Keratinocyte (primary cell): ENCODE measurements around the gene PRSS48. TPM values are rescaled to one million over a fixed set of nuclear protein-coding genes. Genes with fewer than 3 reads are reported as not detected.

ENCODE experiments used
- DNase-seq: peaks from one replicate; pipeline ENCODE4 v3.0.0-alpha.2; 2011; ENCODE audit warnings: low read depth, missing footprints, low spot score
- FAIRE-seq: peaks from 2 replicates; lab custom pipeline; 2011; peaks lifted over from hg19 to GRCh38; lab: Jason Lieb, UNC
- H2AFZ ChIP-seq: 2 replicates; pipeline ENCODE4 v1.6.0; 2012; ENCODE audit warnings: low read length, control low read depth, inconsistent platforms; ENCODE audit not compliant: control insufficient read depth
- H3K27ac ChIP-seq: 2 replicates; pipeline ENCODE4 v1.5.1; 2011; ENCODE audit warnings: low read length; ENCODE audit not compliant: control insufficient read depth, insufficient read depth
- H3K27me3 ChIP-seq: 3 replicates; pipeline ENCODE4 v1.6.0; 2011; ENCODE audit warnings: low read length; ENCODE audit not compliant: control insufficient read depth, insufficient read depth; ENCODE audit errors: extremely low read depth
- H3K36me3 ChIP-seq, 2 experiments: 2 replicates in 1 of 2; 3 replicates in 1 of 2; pipeline ENCODE4 v1.5.1; 2011; ENCODE audit warnings: low read length in 2 of 2, mild to moderate bottlenecking in 1 of 2; ENCODE audit not compliant: control insufficient read depth in 2 of 2, insufficient read depth in 2 of 2; ENCODE audit errors: extremely low read depth in 1 of 2
- H3K4me1 ChIP-seq: 3 replicates; pipeline ENCODE4 v1.5.1; 2011; ENCODE audit warnings: low read length; ENCODE audit not compliant: control insufficient read depth, insufficient read depth; ENCODE audit errors: extremely low read depth
- H3K4me2 ChIP-seq: 3 replicates; pipeline ENCODE4 v1.6.0; 2011; ENCODE audit warnings: low read depth, low read length; ENCODE audit not compliant: control insufficient read depth, insufficient read depth; ENCODE audit errors: extremely low read depth
- H3K4me3 ChIP-seq, 3 experiments: fragments of 200-600 bp in 1 of 3; sonication (generic) in 1 of 3; 2 replicates in 2 of 3; 3 replicates in 1 of 3; pipeline ENCODE4 v1.5.1; 2011 to 2016; ENCODE audit warnings: low read length in 3 of 3, mild to moderate bottlenecking in 3 of 3, control low read depth in 2 of 3, inconsistent platforms in 1 of 3, low read depth in 1 of 3, mixed read lengths in 1 of 3, mixed run types in 1 of 3, moderate library complexity in 1 of 3; ENCODE audit not compliant: control insufficient read depth in 2 of 3, insufficient read depth in 2 of 3; ENCODE audit errors: extremely low read depth in 1 of 3
- H3K79me2 ChIP-seq: 2 replicates; pipeline ENCODE4 v1.6.0; 2012; ENCODE audit warnings: low read length; ENCODE audit not compliant: control insufficient read depth, insufficient read depth
- H3K9ac ChIP-seq: 3 replicates; pipeline ENCODE4 v1.6.0; 2011; ENCODE audit warnings: low read length; ENCODE audit not compliant: control insufficient read depth, insufficient read depth; ENCODE audit errors: extremely low read depth
- H3K9me1 ChIP-seq: 3 replicates; pipeline ENCODE4 v1.6.0; 2011; ENCODE audit warnings: low read length; ENCODE audit not compliant: control insufficient read depth, insufficient read depth; ENCODE audit errors: extremely low read depth
- H3K9me3 ChIP-seq: 2 replicates; pipeline ENCODE4 v1.5.1; 2012; ENCODE audit warnings: low read depth, low read length; ENCODE audit not compliant: control insufficient read depth
- H4K20me1 ChIP-seq: 3 replicates; pipeline ENCODE4 v1.6.0; 2011; ENCODE audit warnings: low read length; ENCODE audit not compliant: control insufficient read depth, insufficient read depth; ENCODE audit errors: extremely low read depth
- EZH2 ChIP-seq: IDR thresholded peaks from one replicate; pipeline ENCODE4 v1.6.1; 2012; ENCODE audit warnings: inconsistent platforms, mild to moderate bottlenecking, low read length, moderate library complexity
- dilution Hi-C: fragments of 300-500 bp; cut with MboI; formaldehyde crosslinking; loops from one replicate; pipeline ENCODE4 v1.7.0; 2020; ENCODE audit warnings: low sequenced_read_pairs; ENCODE audit not compliant: extremely low pct_ligation_motif_present
- polyA plus RNA-seq, 5 experiments: library from polyadenylated mRNA; depleted of rRNA in 3 of 5; stranded (reverse) in 3 of 5; stranded (forward) in 1 of 5; unstranded in 1 of 5; fragments of >200 nt; gene quantifications; 1 replicate in 1 of 5; 2 replicates in 3 of 5; 3 replicates in 1 of 5; pipeline versions ENCODE4 v1.2.1 to v1.2.3, GENCODE V29; 2011 to 2012; ENCODE audit warnings: missing spikeins in 2 of 5, low read depth in 1 of 5, low replicate concordance in 1 of 5
- TF ChIP-seq, protein P1 (sequence below), 3 experiments: IDR thresholded peaks in 1 of 3; conservative IDR thresholded peaks in 1 of 3; optimal IDR thresholded peaks in 1 of 3; 2 replicates in 2 of 3; 3 replicates in 1 of 3; pipeline versions ENCODE3 to v1.5.1; 2011; ENCODE audit warnings: low read length in 3 of 3, mild to moderate bottlenecking in 3 of 3, moderate library complexity in 2 of 3, control low read depth in 1 of 3, inconsistent platforms in 1 of 3; ENCODE audit not compliant: insufficient read depth in 2 of 3; ENCODE audit errors: extremely low read depth in 1 of 3

Gene PRSS48
- polyA plus RNA-seq, 1 donor (not counting 4 experiments of a cell fraction or from before 2014, with no cell fraction given): not detected

DNA sequence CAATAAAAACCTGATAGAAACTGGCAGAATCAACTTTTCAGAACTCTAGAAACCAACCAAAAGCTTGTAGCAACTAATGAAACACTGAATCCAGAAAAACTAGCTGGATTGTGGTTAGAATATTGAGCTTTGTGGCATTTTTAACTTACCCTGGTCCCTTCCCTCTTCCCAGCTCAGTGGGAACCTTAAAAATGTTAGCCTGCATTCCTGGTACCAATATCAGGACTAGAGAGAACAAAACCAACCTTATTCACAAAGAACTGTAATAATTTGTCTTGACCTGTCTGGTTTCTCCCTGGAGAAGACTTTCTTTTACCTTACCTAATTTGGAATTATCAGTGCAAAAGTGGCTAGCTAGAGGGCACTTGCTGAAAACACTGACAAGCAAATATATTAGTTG is 27.3 kb downstream of the PRSS48 start:
- Histone ChIP-seq H2AFZ (no peak overlapping the region), H3K9me1 (no peaks in the 10 kb centered on the region), H3K4me2 (no peak overlapping the region), H3K36me3 (peaks cover 4% of the 10 kb centered on the region in 2 experiments), H3K79me2 (peaks cover 59% of the 10 kb centered on the region), H3K27me3 (no peaks in the 10 kb centered on the region), H3K9me3 (no peaks in the 10 kb centered on the region), H3K4me1 (peaks cover 9% of the 10 kb centered on the region), H3K27ac (no peak overlapping the region), H3K9ac (no peak overlapping the region), H4K20me1 (no peaks in the 10 kb centered on the region), H3K4me3 (no peak overlapping the region)
- dilution Hi-C loops: no loop called here
- no peak for DNase-seq
- no peak for TF ChIP-seq EZH2
- TF ChIP-seq, protein P1, sequence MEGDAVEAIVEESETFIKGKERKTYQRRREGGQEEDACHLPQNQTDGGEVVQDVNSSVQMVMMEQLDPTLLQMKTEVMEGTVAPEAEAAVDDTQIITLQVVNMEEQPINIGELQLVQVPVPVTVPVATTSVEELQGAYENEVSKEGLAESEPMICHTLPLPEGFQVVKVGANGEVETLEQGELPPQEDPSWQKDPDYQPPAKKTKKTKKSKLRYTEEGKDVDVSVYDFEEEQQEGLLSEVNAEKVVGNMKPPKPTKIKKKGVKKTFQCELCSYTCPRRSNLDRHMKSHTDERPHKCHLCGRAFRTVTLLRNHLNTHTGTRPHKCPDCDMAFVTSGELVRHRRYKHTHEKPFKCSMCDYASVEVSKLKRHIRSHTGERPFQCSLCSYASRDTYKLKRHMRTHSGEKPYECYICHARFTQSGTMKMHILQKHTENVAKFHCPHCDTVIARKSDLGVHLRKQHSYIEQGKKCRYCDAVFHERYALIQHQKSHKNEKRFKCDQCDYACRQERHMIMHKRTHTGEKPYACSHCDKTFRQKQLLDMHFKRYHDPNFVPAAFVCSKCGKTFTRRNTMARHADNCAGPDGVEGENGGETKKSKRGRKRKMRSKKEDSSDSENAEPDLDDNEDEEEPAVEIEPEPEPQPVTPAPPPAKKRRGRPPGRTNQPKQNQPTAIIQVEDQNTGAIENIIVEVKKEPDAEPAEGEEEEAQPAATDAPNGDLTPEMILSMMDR (optimal IDR thresholded peaks at IDR 0.05 in 1 of 3, IDR thresholded peaks at IDR 0.05 in 1 of 3, conservative IDR thresholded peaks at IDR 0.05 in 1 of 3; ENCODE audit: extremely low read depth in 1 of 3, insufficient read depth in 2 of 3, low read length in 3 of 3): no peak
- FAIRE-seq: peak; percentile 51

- Histone ChIP-seq H3K79me2 (peaks cover 60% of the 10 kb centered on the region), H3K27ac (no peak overlapping the region), H2AFZ (no peak overlapping the region), H4K20me1 (no peaks in the 10 kb centered on the region), H3K4me1 (peaks cover 9% of the 10 kb centered on the region), H3K27me3 (no peaks in the 10 kb centered on the region), H3K9me1 (no peaks in the 10 kb centered on the region), H3K9me3 (no peaks in the 10 kb centered on the region), H3K4me2 (no peak overlapping the region), H3K9ac (no peak overlapping the region), H3K36me3 (peaks cover 4% of the 10 kb centered on the region in 2 experiments), H3K4me3 (no peak overlapping the region)
- DNase-seq (no peak), FAIRE-seq (peak; percentile 85)
- no peak for TF ChIP-seq EZH2
- TF ChIP-seq, protein P1 (optimal IDR thresholded peaks at IDR 0.05 in 1 of 3, IDR thresholded peaks at IDR 0.05 in 1 of 3, conservative IDR thresholded peaks at IDR 0.05 in 1 of 3; ENCODE audit: extremely low read depth in 1 of 3, insufficient read depth in 2 of 3, low read length in 3 of 3): peak in 1 of 3 experiments; percentile 11
- dilution Hi-C loops: no loop called here
These were observed 27.8 kb downstream of the PRSS48 start for GRCh38 chr4:151304755-151305154.
